Measurements from ENCODE around the gene DRC3.

DNA sequence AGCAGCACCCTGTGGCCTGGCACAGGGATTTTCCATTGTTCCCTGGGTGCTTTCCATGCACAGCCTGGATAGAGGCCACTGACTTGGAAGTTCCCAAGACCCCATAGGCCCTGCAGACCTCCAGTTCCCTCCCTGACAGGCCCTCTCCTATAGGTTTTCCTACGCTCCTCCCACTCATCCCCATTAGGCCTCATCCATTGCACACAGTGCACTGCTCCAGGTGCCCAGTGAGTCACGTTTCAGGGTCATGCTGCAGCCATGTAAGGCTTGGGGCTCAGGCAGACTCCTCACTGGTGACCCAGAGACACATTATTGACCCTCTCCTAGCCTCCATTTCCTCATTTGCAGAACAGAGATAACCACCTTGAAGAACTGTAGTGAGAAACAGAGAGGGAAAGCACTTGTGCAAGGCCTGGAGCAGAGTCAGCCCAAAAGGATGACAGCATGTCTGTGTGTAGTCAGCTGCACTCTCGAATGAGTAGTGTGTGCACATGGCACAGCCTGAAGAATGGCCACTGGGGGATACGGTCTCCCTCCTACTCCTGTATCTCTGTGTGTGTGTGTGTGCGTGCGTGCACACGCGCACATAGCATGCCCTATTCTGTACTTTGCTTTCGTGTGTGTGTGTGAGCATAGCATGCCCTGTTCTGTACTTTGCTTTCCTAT, 26.8 kb downstream of the DRC3 start:
- TF ChIP-seq EZH2 (IDR thresholded peaks at IDR 0.05): no peak
- TF ChIP-seq, protein P1, sequence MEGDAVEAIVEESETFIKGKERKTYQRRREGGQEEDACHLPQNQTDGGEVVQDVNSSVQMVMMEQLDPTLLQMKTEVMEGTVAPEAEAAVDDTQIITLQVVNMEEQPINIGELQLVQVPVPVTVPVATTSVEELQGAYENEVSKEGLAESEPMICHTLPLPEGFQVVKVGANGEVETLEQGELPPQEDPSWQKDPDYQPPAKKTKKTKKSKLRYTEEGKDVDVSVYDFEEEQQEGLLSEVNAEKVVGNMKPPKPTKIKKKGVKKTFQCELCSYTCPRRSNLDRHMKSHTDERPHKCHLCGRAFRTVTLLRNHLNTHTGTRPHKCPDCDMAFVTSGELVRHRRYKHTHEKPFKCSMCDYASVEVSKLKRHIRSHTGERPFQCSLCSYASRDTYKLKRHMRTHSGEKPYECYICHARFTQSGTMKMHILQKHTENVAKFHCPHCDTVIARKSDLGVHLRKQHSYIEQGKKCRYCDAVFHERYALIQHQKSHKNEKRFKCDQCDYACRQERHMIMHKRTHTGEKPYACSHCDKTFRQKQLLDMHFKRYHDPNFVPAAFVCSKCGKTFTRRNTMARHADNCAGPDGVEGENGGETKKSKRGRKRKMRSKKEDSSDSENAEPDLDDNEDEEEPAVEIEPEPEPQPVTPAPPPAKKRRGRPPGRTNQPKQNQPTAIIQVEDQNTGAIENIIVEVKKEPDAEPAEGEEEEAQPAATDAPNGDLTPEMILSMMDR (IDR thresholded peaks at IDR 0.05 in 2 of 3, conservative IDR thresholded peaks at IDR 0.05 in 1 of 3; ENCODE audit: borderline replicate concordance in 1 of 3, insufficient read depth in 1 of 3, low read depth in 2 of 3, low read length in 2 of 3): no peak
- no peak for TF ChIP-seq ZBTB33 (IDR thresholded peaks at IDR 0.05; ENCODE audit: extremely low read depth, insufficient replicate concordance, low read length)
- no peak for TF ChIP-seq POLR2AphosphoS5 (IDR thresholded peaks at IDR 0.05; ENCODE audit: low read depth, low read length)
- TF ChIP-seq YY1 (IDR thresholded peaks at IDR 0.05; ENCODE audit: extremely low read depth, insufficient replicate concordance, low read depth, low read length): no peak
- TF ChIP-seq MAX (IDR thresholded peaks at IDR 0.05): no peak
- no peak for TF ChIP-seq POLR2A (IDR thresholded peaks at IDR 0.05; ENCODE audit: borderline replicate concordance, extremely low read depth, insufficient read depth, insufficient read length)
- TF ChIP-seq CBX3 (IDR thresholded peaks at IDR 0.05; ENCODE audit: low read depth): no peak

All from HCT116 (cell line).